ENCODE measurements around the gene ACSL3.

GRCh38 chr2:222919841-222920526 lies 59.1 kb downstream of the ACSL3 start:
- no peak for TF ChIP-seq CTCF (IDR thresholded peaks at IDR 0.05)
- TF ChIP-seq REST (IDR thresholded peaks at IDR 0.05; ENCODE audit: insufficient read depth in 1 of 2, low read depth in 2 of 2, low read length in 1 of 2): no peak
- TF ChIP-seq POLR2AphosphoS5 (IDR thresholded peaks at IDR 0.05; ENCODE audit: low read depth, low read length): no peak
- no peak for TF ChIP-seq TCF7L2 (IDR thresholded peaks at IDR 0.05; ENCODE audit: low read depth, low read length)

All from Panc1 (cell line).